Measurements from ENCODE around the gene ZGRF1. TPM values are rescaled to one million over a fixed set of nuclear protein-coding genes. Genes with fewer than 3 reads are reported as not detected.

The ZGRF1 gene
- total and polyA plus RNA-seq, 9 of the 15 experiments (the other 6 are each of a cell fraction or from before 2014, with no cell fraction given), result 8.8 to 35.2 (median 22.0) TPM

- peak; percentile 23; the same call in 1 of the 2 replicates for TF ChIP-seq REST (IDR thresholded peaks at IDR 0.05; ENCODE audit: borderline replicate concordance)
- TF ChIP-seq REST (CRISPR knock-in tag; IDR thresholded peaks at IDR 0.05; ENCODE audit: low read depth), result no peak
- no peak for TF ChIP-seq FOXK2 (conservative IDR thresholded peaks at IDR 0.05 in 1 of 2, IDR thresholded peaks at IDR 0.05 in 1 of 2; ENCODE audit: low read depth in 2 of 2)
- peak in 1 of 2 experiments; percentile 66; a peak in 1 of 4 replicates for TF ChIP-seq UBTF (IDR thresholded peaks at IDR 0.05; ENCODE audit: borderline replicate concordance in 1 of 2, low read depth in 2 of 2, low read length in 2 of 2)
- no peak for TF ChIP-seq ZNF280B (CRISPR knock-in tag; IDR thresholded peaks at IDR 0.05)
- TF ChIP-seq CBX8 (IDR thresholded peaks at IDR 0.05; ENCODE audit: borderline replicate concordance, extremely low read depth, low read depth, low read length, poor library complexity, severe bottlenecking), result no peak
- TF ChIP-seq L3MBTL2 (IDR thresholded peaks at IDR 0.05), result peak; percentile 29; the same call in 1 of the 2 replicates
- TF ChIP-seq CBFB (CRISPR knock-in tag; IDR thresholded peaks at IDR 0.05), result no peak
- TF ChIP-seq CXXC5 (CRISPR knock-in tag; IDR thresholded peaks at IDR 0.05), result peak; percentile 70
- no peak for TF ChIP-seq MTA3 (IDR thresholded peaks at IDR 0.05; ENCODE audit: borderline replicate concordance)
- no peak for TF ChIP-seq CBX3 (IDR thresholded peaks at IDR 0.05; ENCODE audit: borderline replicate concordance in 1 of 2, low read length in 2 of 2)
- TF ChIP-seq ETV1 (tag; conservative IDR thresholded peaks at IDR 0.05; ENCODE audit: low read depth), result no peak
Measured at GRCh38 chr4:112523008-112523721, 113.5 kb downstream of the ZGRF1 start (continued).
